K562 (cell line): ENCODE measurements around the gene SLC26A6. TPM values are rescaled to one million over a fixed set of nuclear protein-coding genes. Genes with fewer than 3 reads are reported as not detected.

Experiments
- ATF4 ChIP-seq: fragments of 450-650 bp; formaldehyde crosslinking; IDR thresholded peaks from 2 replicates; pipeline ENCODE4 v1.4.0; 2022; ENCODE audit warnings: mild to moderate bottlenecking, moderate library complexity
- CEBPZ ChIP-seq: fragments of 150-350 bp; IDR thresholded peaks from 2 replicates; pipeline ENCODE4 v1.6.1; 2014; ENCODE audit warnings: low read depth, mild to moderate bottlenecking, low read length, borderline replicate concordance
- MAFF ChIP-seq: IDR thresholded peaks from 2 replicates; pipeline ENCODE4 v1.6.1; 2012; ENCODE audit warnings: low read length, improper control_type of control experiment
- NFRKB ChIP-seq: fragments of 450-650 bp; IDR thresholded peaks from 2 replicates; pipeline ENCODE4 v1.6.1; 2016; ENCODE audit warnings: low read depth
- NRF1 ChIP-seq, 2 experiments: fragments of 450-650 bp; IDR thresholded peaks in 1 of 2; conservative IDR thresholded peaks in 1 of 2; 2 replicates each; pipeline ENCODE4 v1.6.1; 2014; ENCODE audit warnings: mild to moderate bottlenecking in 2 of 2
- PYGO2 ChIP-seq: fragments of 450-650 bp; IDR thresholded peaks from 2 replicates; pipeline ENCODE4 v1.6.1; 2016; ENCODE audit warnings: mild to moderate bottlenecking, missing genetic modification characterization, moderate library complexity, missing compliant biosample characterization
- ZC3H8 ChIP-seq: fragments of 450-650 bp; IDR thresholded peaks from 2 replicates; pipeline ENCODE4 v1.6.1; 2017
- ZHX1 ChIP-seq: fragments of 150-350 bp; conservative IDR thresholded peaks from 2 replicates; pipeline ENCODE4 v1.6.1; 2014; ENCODE audit warnings: low read length
- ZNF143 ChIP-seq: sonication (generic); formaldehyde crosslinking; IDR thresholded peaks from 2 replicates; pipeline ENCODE4 v1.9.0; 2022; ENCODE audit warnings: mild to moderate bottlenecking, missing genetic modification reagents
- ZNF318 ChIP-seq, 2 experiments: fragments of 450-650 bp; IDR thresholded peaks; 2 replicates each; pipeline ENCODE4 v1.6.1; 2016; ENCODE audit warnings: mild to moderate bottlenecking in 2 of 2, borderline replicate concordance in 1 of 2, low read depth in 1 of 2, moderate library complexity in 1 of 2
- polyA plus RNA-seq, 8 experiments: library from polyadenylated mRNA; depleted of rRNA in 4 of 8; stranded (reverse) in 5 of 8; unstranded in 3 of 8; fragments of >200 nt; fragmentation: Nextera tagmentation in 2 of 8; fragmentation: Illumina TruSeq in 1 of 8; extraction: Ambion mirVana in 2 of 8; extraction: Trizol in 1 of 8; gene quantifications; 2 replicates each; pipeline versions ENCODE4 v1.2.1 to v1.2.3, GENCODE V29; 2011 to 2014; ENCODE audit warnings: inconsistent platforms in 1 of 8, missing spikeins in 1 of 8
- total RNA-seq, 7 experiments: library from RNA; depleted of rRNA in 6 of 7; stranded (reverse); fragments of >200 nt in 6 of 7; fragmentation: Illumina TruSeq in 2 of 7; extraction: Trizol in 2 of 7; gene quantifications; 2 replicates each; pipeline versions ENCODE4 v1.2.1 to v1.2.3, GENCODE V29; 2011 to 2021; ENCODE audit warnings: low replicate concordance in 1 of 7

SLC26A6 gene
- total and polyA plus RNA-seq, 9 of the 15 experiments (the other 6 are each of a cell fraction or from before 2014, with no cell fraction given) = 2.1 to 27.2 (median 14.8) TPM

DNA sequence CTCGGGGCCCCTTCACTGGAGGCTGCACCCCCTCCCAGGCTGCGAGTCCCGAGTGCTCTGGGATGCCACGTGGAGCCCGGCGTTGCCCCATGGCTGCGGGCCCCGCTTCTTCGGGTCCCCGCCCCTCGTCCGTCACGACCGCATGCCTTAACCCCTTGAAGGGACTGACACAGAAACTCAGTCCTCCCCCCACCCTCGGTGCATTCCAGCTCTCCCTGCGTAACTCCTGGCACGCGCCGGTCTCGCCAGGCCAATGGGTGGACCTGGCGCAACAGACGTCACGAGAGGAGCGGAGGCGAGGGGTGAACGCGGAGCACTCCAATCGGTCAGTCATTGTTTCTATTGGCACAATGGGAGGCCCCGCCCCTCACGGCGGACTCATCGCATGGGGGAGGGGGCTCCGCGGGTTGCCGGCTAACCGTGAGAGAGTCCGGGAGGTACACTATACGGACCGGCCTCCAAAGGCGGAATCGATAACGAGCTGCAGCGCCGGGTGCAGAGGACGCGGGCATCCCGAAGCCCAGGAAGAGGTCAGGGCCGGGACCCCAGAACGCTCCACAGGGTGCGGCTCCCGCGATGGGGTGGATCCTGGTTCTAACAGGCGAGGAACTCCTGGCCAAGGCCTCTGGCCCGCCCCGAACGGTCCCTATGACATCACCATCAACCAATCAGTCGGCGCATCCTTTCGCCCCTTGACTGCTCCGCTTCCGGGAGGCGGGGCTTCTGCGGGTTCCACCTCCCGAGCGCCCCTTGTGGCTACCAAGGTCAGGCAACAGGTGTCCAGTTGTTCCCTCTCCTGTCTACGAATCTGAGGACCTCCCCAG is 28.4 kb upstream of the SLC26A6 start (continued):
- no peak for TF ChIP-seq CEBPZ
- TF ChIP-seq ZC3H8 = no peak
- no peak for TF ChIP-seq ATF4
- no peak for TF ChIP-seq MAFF
- TF ChIP-seq PYGO2 (tag) = no peak
- no peak for TF ChIP-seq NFRKB
- TF ChIP-seq ZHX1 = no peak
- TF ChIP-seq ZNF143 (CRISPR knock-in tag) = 0 out of 2 replicates have a peak, but pooled peaks have one; percentile 37
- TF ChIP-seq NRF1 (conservative IDR thresholded peaks at IDR 0.05 in 1 of 2, IDR thresholded peaks at IDR 0.05 in 1 of 2) = peak; percentile 80 to 82
- TF ChIP-seq ZNF318 (IDR thresholded peaks at IDR 0.05; ENCODE audit: borderline replicate concordance in 1 of 2, low read depth in 1 of 2) = no peak
